Measurements from ENCODE around the gene KLHL42. TPM values are rescaled to one million over a fixed set of nuclear protein-coding genes. Genes with fewer than 3 reads are reported as not detected.
A peak's percentile ranks its signal among the peaks of the same experiment; 100 is the strongest.

The KLHL42 gene
- total and polyA plus RNA-seq, 2 of the 13 experiments (the other 11 are each of a cell fraction or from before 2014, with no cell fraction given): 13.5 to 14.0 TPM

DNA sequence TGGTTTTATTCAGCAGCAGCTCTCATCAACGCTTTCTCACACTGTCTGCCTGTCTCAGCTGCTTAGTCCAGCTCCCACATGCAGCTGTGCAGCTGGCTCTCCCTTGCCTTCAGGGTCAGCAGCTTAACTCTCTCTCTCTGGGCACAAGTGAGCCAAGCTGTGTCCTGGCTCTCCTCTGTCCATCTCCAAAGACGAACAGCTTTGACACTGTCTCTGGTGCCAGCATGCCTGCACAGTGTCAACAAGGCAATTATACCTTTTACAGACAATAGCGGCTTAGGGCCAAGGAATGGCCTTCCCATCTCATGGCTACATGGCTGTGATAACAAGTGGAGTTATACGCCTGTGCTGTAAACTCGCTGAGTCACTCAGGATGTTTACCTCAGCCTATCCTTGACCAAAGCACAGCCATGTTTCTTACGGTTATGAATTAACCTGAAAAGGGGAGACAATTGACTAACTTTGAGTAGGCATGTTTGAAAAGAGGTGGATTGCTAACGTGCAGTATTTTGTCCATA is 38.4 kb downstream of the KLHL42 start (continued):
- TF ChIP-seq, protein P1, sequence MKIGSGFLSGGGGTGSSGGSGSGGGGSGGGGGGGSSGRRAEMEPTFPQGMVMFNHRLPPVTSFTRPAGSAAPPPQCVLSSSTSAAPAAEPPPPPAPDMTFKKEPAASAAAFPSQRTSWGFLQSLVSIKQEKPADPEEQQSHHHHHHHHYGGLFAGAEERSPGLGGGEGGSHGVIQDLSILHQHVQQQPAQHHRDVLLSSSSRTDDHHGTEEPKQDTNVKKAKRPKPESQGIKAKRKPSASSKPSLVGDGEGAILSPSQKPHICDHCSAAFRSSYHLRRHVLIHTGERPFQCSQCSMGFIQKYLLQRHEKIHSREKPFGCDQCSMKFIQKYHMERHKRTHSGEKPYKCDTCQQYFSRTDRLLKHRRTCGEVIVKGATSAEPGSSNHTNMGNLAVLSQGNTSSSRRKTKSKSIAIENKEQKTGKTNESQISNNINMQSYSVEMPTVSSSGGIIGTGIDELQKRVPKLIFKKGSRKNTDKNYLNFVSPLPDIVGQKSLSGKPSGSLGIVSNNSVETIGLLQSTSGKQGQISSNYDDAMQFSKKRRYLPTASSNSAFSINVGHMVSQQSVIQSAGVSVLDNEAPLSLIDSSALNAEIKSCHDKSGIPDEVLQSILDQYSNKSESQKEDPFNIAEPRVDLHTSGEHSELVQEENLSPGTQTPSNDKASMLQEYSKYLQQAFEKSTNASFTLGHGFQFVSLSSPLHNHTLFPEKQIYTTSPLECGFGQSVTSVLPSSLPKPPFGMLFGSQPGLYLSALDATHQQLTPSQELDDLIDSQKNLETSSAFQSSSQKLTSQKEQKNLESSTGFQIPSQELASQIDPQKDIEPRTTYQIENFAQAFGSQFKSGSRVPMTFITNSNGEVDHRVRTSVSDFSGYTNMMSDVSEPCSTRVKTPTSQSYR (CRISPR knock-in tag; IDR thresholded peaks at IDR 0.05; ENCODE audit: borderline replicate concordance): no peak
- no peak for TF ChIP-seq ZSCAN31 (CRISPR knock-in tag; IDR thresholded peaks at IDR 0.05; ENCODE audit: low read depth)
- TF ChIP-seq NFKB2 (CRISPR knock-in tag; IDR thresholded peaks at IDR 0.05; ENCODE audit: borderline replicate concordance): no peak
- TF ChIP-seq CCDC6 (CRISPR knock-in tag; IDR thresholded peaks at IDR 0.05): no peak
- TF ChIP-seq PCBP2 (optimal IDR thresholded peaks at IDR 0.05; ENCODE audit: low read depth, low read length, poor library complexity, severe bottlenecking): no peak
- no peak for TF ChIP-seq ZBTB33 (CRISPR knock-in tag; IDR thresholded peaks at IDR 0.05)
- TF ChIP-seq, protein P2, sequence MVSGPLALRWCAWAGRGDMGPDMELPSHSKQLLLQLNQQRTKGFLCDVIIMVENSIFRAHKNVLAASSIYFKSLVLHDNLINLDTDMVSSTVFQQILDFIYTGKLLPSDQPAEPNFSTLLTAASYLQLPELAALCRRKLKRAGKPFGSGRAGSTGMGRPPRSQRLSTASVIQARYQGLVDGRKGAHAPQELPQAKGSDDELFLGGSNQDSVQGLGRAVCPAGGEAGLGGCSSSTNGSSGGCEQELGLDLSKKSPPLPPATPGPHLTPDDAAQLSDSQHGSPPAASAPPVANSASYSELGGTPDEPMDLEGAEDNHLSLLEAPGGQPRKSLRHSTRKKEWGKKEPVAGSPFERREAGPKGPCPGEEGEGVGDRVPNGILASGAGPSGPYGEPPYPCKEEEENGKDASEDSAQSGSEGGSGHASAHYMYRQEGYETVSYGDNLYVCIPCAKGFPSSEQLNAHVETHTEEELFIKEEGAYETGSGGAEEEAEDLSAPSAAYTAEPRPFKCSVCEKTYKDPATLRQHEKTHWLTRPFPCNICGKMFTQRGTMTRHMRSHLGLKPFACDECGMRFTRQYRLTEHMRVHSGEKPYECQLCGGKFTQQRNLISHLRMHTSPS (CRISPR knock-in tag; IDR thresholded peaks at IDR 0.05; ENCODE audit: low read depth): no peak
- peak; percentile 63 for TF ChIP-seq PAXIP1 (CRISPR knock-in tag; conservative IDR thresholded peaks at IDR 0.05)
- no peak for TF ChIP-seq CHCHD3 (CRISPR knock-in tag; IDR thresholded peaks at IDR 0.05)
- no peak for TF ChIP-seq CHD2 (IDR thresholded peaks at IDR 0.05; ENCODE audit: low read depth, low read length)
- TF ChIP-seq CAMTA2 (CRISPR knock-in tag; IDR thresholded peaks at IDR 0.05; ENCODE audit: borderline replicate concordance): no peak
- no peak for TF ChIP-seq GZF1 (CRISPR knock-in tag; IDR thresholded peaks at IDR 0.05)
- TF ChIP-seq ZNF260 (CRISPR knock-in tag; IDR thresholded peaks at IDR 0.05; ENCODE audit: borderline replicate concordance, low read depth): no peak
- TF ChIP-seq RFX3 (CRISPR knock-in tag; IDR thresholded peaks at IDR 0.05): no peak
- TF ChIP-seq ZNF431 (CRISPR knock-in tag; IDR thresholded peaks at IDR 0.05; ENCODE audit: borderline replicate concordance, low read depth): no peak
- TF ChIP-seq, protein P3, sequence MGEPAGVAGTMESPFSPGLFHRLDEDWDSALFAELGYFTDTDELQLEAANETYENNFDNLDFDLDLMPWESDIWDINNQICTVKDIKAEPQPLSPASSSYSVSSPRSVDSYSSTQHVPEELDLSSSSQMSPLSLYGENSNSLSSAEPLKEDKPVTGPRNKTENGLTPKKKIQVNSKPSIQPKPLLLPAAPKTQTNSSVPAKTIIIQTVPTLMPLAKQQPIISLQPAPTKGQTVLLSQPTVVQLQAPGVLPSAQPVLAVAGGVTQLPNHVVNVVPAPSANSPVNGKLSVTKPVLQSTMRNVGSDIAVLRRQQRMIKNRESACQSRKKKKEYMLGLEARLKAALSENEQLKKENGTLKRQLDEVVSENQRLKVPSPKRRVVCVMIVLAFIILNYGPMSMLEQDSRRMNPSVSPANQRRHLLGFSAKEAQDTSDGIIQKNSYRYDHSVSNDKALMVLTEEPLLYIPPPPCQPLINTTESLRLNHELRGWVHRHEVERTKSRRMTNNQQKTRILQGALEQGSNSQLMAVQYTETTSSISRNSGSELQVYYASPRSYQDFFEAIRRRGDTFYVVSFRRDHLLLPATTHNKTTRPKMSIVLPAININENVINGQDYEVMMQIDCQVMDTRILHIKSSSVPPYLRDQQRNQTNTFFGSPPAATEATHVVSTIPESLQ (CRISPR knock-in tag; conservative IDR thresholded peaks at IDR 0.05): no peak
- TF ChIP-seq ZNF605 (CRISPR knock-in tag; IDR thresholded peaks at IDR 0.05): 0 out of 2 replicates have a peak, but pooled peaks have one; percentile 27
